GM12875 (cell line): ENCODE measurements around the gene ARHGEF40.
"Not testable (repeated sequence)": the region's sequence is repeated elsewhere in the genome, so short reads cannot be mapped to it uniquely, and the experiment has no call there.

Source experiments
- H3K4me3 ChIP-seq: one replicate; pipeline ENCODE4 v1.5.1; 2011; ENCODE audit warnings: low read depth, low read length, control low read depth
- CTCF ChIP-seq: IDR thresholded peaks from 2 replicates; pipeline ENCODE4 v1.5.1; 2011; ENCODE audit warnings: low read depth, mild to moderate bottlenecking, control low read depth, inconsistent platforms, low read length, moderate library complexity, borderline replicate concordance; ENCODE audit not compliant: insufficient read depth

The ARHGEF40 gene

GRCh38 chr14:21040370-21040925 lies 29.7 kb upstream of the ARHGEF40 start:
- no peak overlapping the region for H3K4me3 ChIP-seq
- TF ChIP-seq CTCF, result no peak

GRCh38 chr14:21040941-21041340 lies 29.2 kb upstream of the ARHGEF40 start:
- not testable (repeated sequence) for H3K4me3 ChIP-seq

- no peak for TF ChIP-seq CTCF
- no peak within 1 kb of the TSS for H3K4me3 ChIP-seq
Observed at GRCh38 chr14:21041676-21042433, 28.2 kb upstream of the ARHGEF40 start, which contains the start of gene RNASE7. Gene RNASE7 (plus strand): TSS chr14:21042362. CDS start chr14:21042993, 631 bp downstream.

GRCh38 chr14:21042918-21043317 lies 27.2 kb upstream of the ARHGEF40 start:
- no peak overlapping the region for H3K4me3 ChIP-seq
- no peak for TF ChIP-seq CTCF

GRCh38 chr14:21043387-21043973 lies 26.6 kb upstream of the ARHGEF40 start:
- TF ChIP-seq CTCF, result no peak
- H3K4me3 ChIP-seq, result no peak overlapping the region

- TF ChIP-seq CTCF, result no peak
Observed at GRCh38 chr14:21043974-21044618, 26.0 kb upstream of the ARHGEF40 start.

GRCh38 chr14:21047378-21047781 lies 22.7 kb upstream of the ARHGEF40 start:
- TF ChIP-seq CTCF, result no peak
- H3K4me3 ChIP-seq, result no peak overlapping the region

More at GRCh38 chr14:21043974-21044618, 26.0 kb upstream of the ARHGEF40 start:
- no peak overlapping the region for H3K4me3 ChIP-seq
